D341Med (cell line): ENCODE data around the gene CABP5.

Source experiments
- DNase-seq: peaks from one replicate; pipeline ENCODE4 v3.0.0; 2012; ENCODE audit warnings: low spot score

The CABP5 gene

GRCh38 chr19:48030073-48030472, 13.8 kb downstream of the CABP5 start:
- DNase-seq, result peak; percentile 51

- DNase-seq, result peak; percentile 78
These were observed 14.4 kb downstream of the CABP5 start for GRCh38 chr19:48029431-48029830.

GRCh38 chr19:48025480-48025879, 18.4 kb downstream of the CABP5 start:
- DNase-seq, result no peak

- no peak for DNase-seq
These were observed 20.4 kb downstream of the CABP5 start for GRCh38 chr19:48023518-48023917.

- DNase-seq, result no peak
These were observed 20.9 kb downstream of the CABP5 start for GRCh38 chr19:48023011-48023410.

- DNase-seq, result no peak
These were observed 23.2 kb downstream of the CABP5 start for GRCh38 chr19:48020686-48021085.

- no peak for DNase-seq
These were observed 32.7 kb downstream of the CABP5 start for GRCh38 chr19:48010932-48011758.

- DNase-seq, result no peak
These were observed 37.1 kb downstream of the CABP5 start for GRCh38 chr19:48006762-48007161.

- no peak for DNase-seq
These were observed 39.6 kb downstream of the CABP5 start for GRCh38 chr19:48004236-48004635.

GRCh38 chr19:48000846-48001245, 43.0 kb downstream of the CABP5 start:
- DNase-seq, result no peak

GRCh38 chr19:47998800-47999199, 45.1 kb downstream of the CABP5 start:
- DNase-seq, result no peak

GRCh38 chr19:47996230-47996727, 47.6 kb downstream of the CABP5 start:
- DNase-seq, result no peak

GRCh38 chr19:47994209-47994802, 49.6 kb downstream of the CABP5 start, which contains the start of gene ELSPBP1:
Gene ELSPBP1, plus strand, starts transcription at chr19:47994632. Its CDS starts 14,036 bp downstream, at chr19:48008668.
- no peak for DNase-seq

- DNase-seq, result no peak
These were observed 51.8 kb downstream of the CABP5 start, which contains the start of gene BSPH1 for GRCh38 chr19:47992070-47992469. Gene BSPH1, minus strand, starts transcription at chr19:47992170. Its CDS starts 89 bp downstream, at chr19:47992081.

GRCh38 chr19:47991191-47991808, 52.6 kb downstream of the CABP5 start:
- no peak for DNase-seq
